Measurements from ENCODE around the gene FUT9. TPM values are rescaled to one million over a fixed set of nuclear protein-coding genes. Genes with fewer than 3 reads are reported as not detected.

FUT9 gene
- total RNA-seq, 4 donors from 2014 or later: not detected

DNA sequence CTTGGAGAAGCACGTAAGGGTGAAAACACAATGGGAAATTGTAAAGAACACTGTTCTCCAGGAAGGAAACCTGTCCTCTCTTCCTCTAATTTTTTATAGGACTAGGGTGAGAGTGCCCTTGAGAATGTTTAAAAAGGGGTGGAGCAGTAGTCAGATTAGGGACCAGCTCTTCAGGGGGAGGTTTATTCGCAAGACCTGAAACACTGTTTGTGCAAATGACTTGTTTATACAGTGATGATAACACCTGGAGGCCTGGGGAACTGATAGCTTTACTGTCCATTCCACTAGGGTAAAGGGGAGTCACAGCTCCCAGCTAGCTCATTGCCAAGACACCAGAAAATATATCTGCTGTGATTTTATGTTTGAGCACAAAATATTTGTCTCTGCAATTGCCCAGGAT, 8.1 kb upstream of the FUT9 start:
- H3K27me3 ChIP-seq: no peaks in the 10 kb centered on the region
- no peaks in the 10 kb centered on the region for H3K4me1 ChIP-seq
- TF ChIP-seq POLR2A (IDR thresholded peaks at IDR 0.05) (no peak), CTCF (IDR thresholded peaks at IDR 0.05) (no peak)
- H3K36me3 ChIP-seq: no peaks in the 10 kb centered on the region
- intact Hi-C loops (cut with DNase I): no loop called here
- H3K27ac ChIP-seq: no peak overlapping the region
- no peaks in the 10 kb centered on the region for H3K9me3 ChIP-seq
- DNase-seq: no peak
- 55 to 58% methylated on average over 2 of the region's 2 CpGs for WGBS, 2 donors
- no peak overlapping the region for H3K4me3 ChIP-seq (replicated peaks in 1 of 3)

DNA sequence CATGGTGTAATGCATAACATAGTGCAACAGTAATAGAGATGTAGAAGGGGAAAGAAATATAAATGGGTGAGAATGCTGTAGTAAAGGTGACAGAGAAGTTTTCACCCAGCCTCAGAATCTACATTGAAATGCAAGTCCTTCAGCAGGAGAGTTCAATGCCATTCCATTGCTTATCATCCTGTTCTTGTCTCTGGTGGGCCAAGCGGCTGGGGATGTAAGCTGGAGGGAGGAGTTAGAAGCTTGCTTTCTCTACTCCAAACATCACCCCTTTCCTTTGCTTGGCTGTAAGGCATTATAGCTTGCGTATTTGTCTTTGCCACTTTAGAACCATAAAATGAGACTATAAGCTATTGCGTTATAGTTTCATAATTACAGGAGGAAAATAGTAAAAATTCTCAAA, 2.2 kb upstream of the FUT9 start:
- Histone ChIP-seq H3K27ac (no peak overlapping the region), H3K9me3 (no peaks in the 10 kb centered on the region), H3K4me3 (replicated peaks in 1 of 3) (no peak overlapping the region), H3K4me1 (no peaks in the 10 kb centered on the region), H3K36me3 (no peaks in the 10 kb centered on the region), H3K27me3 (no peaks in the 10 kb centered on the region)
- DNase-seq: no peak
- 89 to 91% methylated on average over 3 of the region's 3 CpGs for WGBS, 2 donors
- intact Hi-C loops (cut with DNase I): no loop called here
- no peak for TF ChIP-seq CTCF (IDR thresholded peaks at IDR 0.05)

GRCh38 chr6:96014846-96015517, 792 bp upstream of the FUT9 start:
- Histone ChIP-seq H3K9me3 (no peaks in the 10 kb centered on the region), H3K4me3 (replicated peaks in 1 of 3) (no peak overlapping the region), H3K36me3 (no peaks in the 10 kb centered on the region), H3K27me3 (no peaks in the 10 kb centered on the region), H3K4me1 (no peaks in the 10 kb centered on the region), H3K27ac (no peak overlapping the region)
- intact Hi-C loops (cut with DNase I): no loop called here
- no peak for TF ChIP-seq CTCF (IDR thresholded peaks at IDR 0.05)
- TF ChIP-seq POLR2A (IDR thresholded peaks at IDR 0.05): no peak
- 11 to 16% methylated on average over 20 of the region's 20 CpGs for WGBS, 2 donors
- no peak for DNase-seq

GRCh38 chr6:96016334-96017069, 728 bp downstream of the FUT9 start:
- H3K27ac ChIP-seq: no peak overlapping the region
- no peaks in the 10 kb centered on the region for H3K4me1 ChIP-seq
- WGBS, 2 donors: 7% methylated on average over 18 of the region's 18 CpGs

More at GRCh38 chr6:96016334-96017069, 728 bp downstream of the FUT9 start:
- H3K4me3 ChIP-seq (replicated peaks in 1 of 3): no peak overlapping the region
- H3K9me3 ChIP-seq: no peaks in the 10 kb centered on the region
- H3K36me3 ChIP-seq: no peaks in the 10 kb centered on the region
- no peak for DNase-seq
- H3K27me3 ChIP-seq: no peaks in the 10 kb centered on the region
- intact Hi-C loops (cut with DNase I): no loop called here
- TF ChIP-seq CTCF (IDR thresholded peaks at IDR 0.05) (no peak), POLR2A (IDR thresholded peaks at IDR 0.05) (no peak)
